Karpas-422 (cell line): ENCODE results near the gene CENPP. TPM values are rescaled to one million over a fixed set of nuclear protein-coding genes. Genes with fewer than 3 reads are reported as not detected.

Experiments
- DNase-seq: peaks from one replicate; pipeline ENCODE4 v3.0.0-alpha.2; 2015
- H2AFZ ChIP-seq: fragments of 200-600 bp; sonication (generic); 2 replicates; pipeline ENCODE4 v1.6.1; 2014; ENCODE audit warnings: antibody characterized with exemption, low read length, mixed read lengths
- H3K27ac ChIP-seq: fragments of 200-600 bp; sonication (generic); 2 replicates; pipeline ENCODE4 v1.5.1; 2014; ENCODE audit warnings: mild to moderate bottlenecking, low read length, moderate library complexity
- H3K27me3 ChIP-seq: fragments of 200-600 bp; sonication (generic); 2 replicates; pipeline ENCODE4 v1.6.1; 2014; ENCODE audit warnings: low read length, mixed read lengths
- H3K36me3 ChIP-seq: fragments of 200-600 bp; sonication (generic); 2 replicates; pipeline ENCODE4 v1.6.1; 2014; ENCODE audit warnings: low read length, mixed read lengths; ENCODE audit not compliant: insufficient read depth
- H3K4me1 ChIP-seq: fragments of 200-600 bp; sonication (generic); 2 replicates; pipeline ENCODE4 v1.6.1; 2014; ENCODE audit warnings: mild to moderate bottlenecking, low read length, mixed read lengths
- H3K4me2 ChIP-seq: fragments of 200-600 bp; sonication (generic); 2 replicates; pipeline ENCODE4 v1.6.1; 2014; ENCODE audit warnings: low read length, low read depth, mild to moderate bottlenecking; ENCODE audit not compliant: poor library complexity, severe bottlenecking
- H3K4me3 ChIP-seq: fragments of 200-600 bp; sonication (generic); 2 replicates; pipeline ENCODE4 v1.5.1; 2014; ENCODE audit warnings: mild to moderate bottlenecking, antibody characterized with exemption, low read length, mixed read lengths
- H3K79me2 ChIP-seq: fragments of 200-600 bp; sonication (generic); 2 replicates; pipeline ENCODE4 v1.6.1; 2014; ENCODE audit warnings: mild to moderate bottlenecking, low read length, mixed read lengths
- H3K9ac ChIP-seq: fragments of 200-600 bp; sonication (generic); 2 replicates; pipeline ENCODE4 v1.6.0; 2014; ENCODE audit warnings: low read length
- H3K9me2 ChIP-seq: fragments of 200-600 bp; sonication (generic), shearing (Covaris generic); replicated peaks from 2 replicates; pipeline ENCODE4 v1.6.0; 2014; ENCODE audit warnings: mild to moderate bottlenecking, low read length, moderate library complexity; ENCODE audit not compliant: insufficient read depth
- H3K9me3 ChIP-seq: fragments of 300-700, 200-600 bp; sonication (generic); 2 replicates; pipeline ENCODE4 v1.6.1; 2014; ENCODE audit warnings: low read length, mixed read lengths
- H4K20me1 ChIP-seq: fragments of 200-600 bp; sonication (generic); 2 replicates; pipeline ENCODE4 v1.6.1; 2014; ENCODE audit warnings: mild to moderate bottlenecking, antibody characterized with exemption, low read length, low read depth; ENCODE audit not compliant: insufficient read depth
- total RNA-seq: library from RNA; depleted of rRNA; stranded (reverse); fragments of >200 nt; shearing (Covaris generic); gene quantifications from 2 replicates; pipeline ENCODE4 v1.2.3, GENCODE V29; 2014; ENCODE audit warnings: low replicate concordance

The CENPP gene
- total RNA-seq, 1 experiment from 2014 or later = 12.6 TPM

- no peaks in the 10 kb centered on the region for H3K9me2 ChIP-seq
- peaks cover 22% of the 10 kb centered on the region for H3K36me3 ChIP-seq
- no peaks in the 10 kb centered on the region for H3K4me1 ChIP-seq
- H3K27me3 ChIP-seq = no peaks in the 10 kb centered on the region
- H3K4me3 ChIP-seq = no peak overlapping the region
- H3K9me3 ChIP-seq = no peaks in the 10 kb centered on the region
- no peak overlapping the region for H3K9ac ChIP-seq
- no peak overlapping the region for H2AFZ ChIP-seq
- H3K27ac ChIP-seq = no peak overlapping the region
- peaks cover 22% of the 10 kb centered on the region for H3K79me2 ChIP-seq
- peak; percentile 11 for DNase-seq
- H4K20me1 ChIP-seq = no peaks in the 10 kb centered on the region
- no peak overlapping the region for H3K4me2 ChIP-seq
Measured at GRCh38 chr9:92345582-92345981, 19.8 kb downstream of the CENPP start.

DNA sequence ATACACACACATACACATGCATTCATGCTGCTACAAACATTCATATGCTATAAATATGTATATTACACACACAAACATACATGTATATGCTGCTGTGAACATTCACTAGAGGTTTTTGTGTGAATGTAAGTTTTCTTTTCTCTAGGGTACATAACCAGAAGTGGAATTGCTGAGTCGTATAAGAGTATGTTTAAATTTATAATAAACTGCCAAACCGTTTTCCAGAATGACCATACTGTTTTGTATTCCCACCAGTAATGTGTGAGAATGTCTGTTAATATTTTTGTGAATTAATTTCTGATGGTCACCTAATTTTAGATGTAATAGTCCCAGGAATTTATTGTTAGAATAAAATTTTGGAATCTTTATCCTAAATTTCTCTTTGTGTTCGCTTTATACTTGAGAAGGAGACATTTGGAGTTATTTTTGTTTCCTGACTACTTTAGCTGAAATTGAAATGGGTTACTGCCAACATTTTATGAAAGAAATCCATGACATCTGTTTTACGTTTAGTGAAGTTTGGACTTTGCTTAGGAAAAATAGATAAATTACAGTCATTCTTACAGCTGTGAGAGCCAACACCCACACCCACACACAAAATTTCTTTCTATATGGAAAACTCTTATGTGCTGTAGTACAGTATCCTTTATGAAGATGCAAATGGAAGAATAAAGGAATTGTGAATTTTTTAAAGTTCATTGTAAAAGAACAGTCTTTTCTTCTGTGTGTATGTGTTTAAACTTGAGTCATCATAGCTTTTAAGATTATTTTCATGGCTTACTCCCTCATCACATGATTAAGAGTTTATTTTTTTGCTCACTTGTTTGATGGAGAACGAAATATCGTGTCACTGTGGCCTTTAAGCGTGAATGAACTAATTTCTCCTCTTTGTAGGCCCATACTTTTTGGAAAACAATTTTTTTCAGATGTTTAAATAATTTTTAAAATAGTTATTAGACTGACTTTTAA lies 24.3 kb downstream of the CENPP start:
- Histone ChIP-seq H3K36me3 (peaks cover 35% of the 10 kb centered on the region), H3K79me2 (peaks cover 13% of the 10 kb centered on the region)

DNA sequence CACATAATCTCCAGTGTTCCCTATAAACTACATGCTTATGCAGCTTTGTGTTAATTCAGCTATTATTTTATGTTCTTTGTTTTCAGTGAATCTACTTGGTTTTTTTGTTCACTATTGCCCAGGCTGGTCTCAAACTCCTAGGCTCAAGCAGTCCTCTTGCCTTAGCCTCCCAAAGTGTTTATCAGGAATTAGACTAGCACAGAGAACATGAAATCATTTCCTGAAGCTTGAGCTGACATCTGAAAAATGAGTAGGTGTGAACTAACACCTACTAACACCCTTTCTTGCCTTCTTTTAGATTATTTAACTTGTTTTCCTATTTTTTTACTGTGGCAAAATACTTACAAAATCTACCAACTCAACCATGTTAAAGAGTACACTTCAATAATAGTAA lies 25.0 kb downstream of the CENPP start:
- no peak for DNase-seq
- Histone ChIP-seq H4K20me1 (no peaks in the 10 kb centered on the region), H3K27me3 (no peaks in the 10 kb centered on the region), H3K9ac (no peak overlapping the region), H3K9me2 (no peaks in the 10 kb centered on the region), H3K4me1 (no peaks in the 10 kb centered on the region), H3K9me3 (no peaks in the 10 kb centered on the region), H3K4me3 (no peak overlapping the region), H3K27ac (no peak overlapping the region), H3K36me3 (peaks cover 35% of the 10 kb centered on the region), H2AFZ (no peak overlapping the region), H3K79me2 (peaks cover 13% of the 10 kb centered on the region), H3K4me2 (no peak overlapping the region)

More for the DNA sequence above, 24.3 kb downstream of the CENPP start:
- no peak overlapping the region for H3K27ac ChIP-seq
- H3K27me3 ChIP-seq = no peaks in the 10 kb centered on the region
- H3K4me1 ChIP-seq = no peaks in the 10 kb centered on the region
- no peak overlapping the region for H2AFZ ChIP-seq
- DNase-seq = no peak
- no peak overlapping the region for H3K4me3 ChIP-seq
- no peaks in the 10 kb centered on the region for H3K9me2 ChIP-seq
- no peak overlapping the region for H3K4me2 ChIP-seq
- H3K9me3 ChIP-seq = no peaks in the 10 kb centered on the region
- no peaks in the 10 kb centered on the region for H4K20me1 ChIP-seq
- H3K9ac ChIP-seq = no peak overlapping the region

GRCh38 chr9:92353051-92353450 lies 27.3 kb downstream of the CENPP start:
- Histone ChIP-seq H3K9ac (no peak overlapping the region), H4K20me1 (no peaks in the 10 kb centered on the region), H3K9me3 (no peaks in the 10 kb centered on the region; the same call in 1 of the 2 replicates), H3K27ac (no peak overlapping the region), H3K4me2 (no peak overlapping the region), H2AFZ (no peak overlapping the region), H3K36me3 (peaks cover 36% of the 10 kb centered on the region), H3K9me2 (no peaks in the 10 kb centered on the region), H3K27me3 (no peaks in the 10 kb centered on the region), H3K4me1 (no peaks in the 10 kb centered on the region), H3K79me2 (peaks cover 11% of the 10 kb centered on the region), H3K4me3 (no peak overlapping the region)
- no peak for DNase-seq

- Histone ChIP-seq H3K4me2 (no peak overlapping the region), H3K79me2 (peaks cover 25% of the 10 kb centered on the region), H4K20me1 (no peaks in the 10 kb centered on the region), H3K4me1 (no peaks in the 10 kb centered on the region), H2AFZ (no peak overlapping the region; the same call in 1 of the 2 replicates), H3K27me3 (no peaks in the 10 kb centered on the region), H3K9ac (no peak overlapping the region), H3K27ac (no peak overlapping the region), H3K4me3 (no peak overlapping the region), H3K9me3 (no peaks in the 10 kb centered on the region; the same call in 1 of the 2 replicates), H3K9me2 (no peaks in the 10 kb centered on the region), H3K36me3 (peaks cover 16% of the 10 kb centered on the region)
- no peak for DNase-seq
Measured at GRCh38 chr9:92359394-92359995, 33.7 kb downstream of the CENPP start.

GRCh38 chr9:92360083-92360482 lies 34.3 kb downstream of the CENPP start:
- Histone ChIP-seq H3K79me2 (peaks cover 28% of the 10 kb centered on the region), H3K9me3 (no peaks in the 10 kb centered on the region; the same call in 1 of the 2 replicates), H3K4me2 (no peak overlapping the region), H3K27ac (no peak overlapping the region), H3K27me3 (no peaks in the 10 kb centered on the region), H3K9me2 (no peaks in the 10 kb centered on the region), H4K20me1 (no peaks in the 10 kb centered on the region), H3K4me3 (no peak overlapping the region), H2AFZ (no peak overlapping the region), H3K36me3 (peaks cover 15% of the 10 kb centered on the region), H3K4me1 (no peaks in the 10 kb centered on the region), H3K9ac (no peak overlapping the region)
- no peak for DNase-seq

GRCh38 chr9:92369075-92369474 lies 43.3 kb downstream of the CENPP start:
- no peak for DNase-seq
- Histone ChIP-seq H2AFZ (no peak overlapping the region), H3K27me3 (no peaks in the 10 kb centered on the region), H3K27ac (no peak overlapping the region), H4K20me1 (no peaks in the 10 kb centered on the region), H3K36me3 (peaks cover 28% of the 10 kb centered on the region), H3K9ac (no peak overlapping the region), H3K4me3 (no peak overlapping the region), H3K79me2 (peaks cover 55% of the 10 kb centered on the region), H3K9me3 (peaks cover 16% of the 10 kb centered on the region), H3K4me1 (no peaks in the 10 kb centered on the region), H3K4me2 (no peak overlapping the region), H3K9me2 (no peaks in the 10 kb centered on the region)

DNA sequence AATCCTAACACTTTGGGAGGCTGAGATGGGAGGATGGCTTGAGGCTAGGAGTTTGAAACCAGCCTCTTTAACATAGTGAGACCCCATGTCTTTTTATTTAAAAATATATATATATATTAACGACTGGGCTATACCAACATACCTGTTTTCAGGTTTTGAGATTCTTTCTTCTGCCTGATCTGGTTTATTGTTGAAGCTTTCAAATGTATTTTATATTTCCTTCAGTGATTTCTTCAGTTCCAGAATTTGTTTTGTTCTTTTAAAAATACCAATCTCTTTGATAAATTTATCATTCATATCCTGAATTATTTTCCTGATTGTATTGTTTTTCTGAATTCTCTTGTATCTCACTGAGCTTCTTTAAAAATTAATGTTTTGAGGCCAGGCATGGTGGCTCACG lies 47.4 kb downstream of the CENPP start:
- no peaks in the 10 kb centered on the region for H3K27me3 ChIP-seq
- no peak for DNase-seq
- H3K27ac ChIP-seq = no peak overlapping the region
- no peaks in the 10 kb centered on the region for H3K9me2 ChIP-seq
- no peak overlapping the region for H2AFZ ChIP-seq
- H4K20me1 ChIP-seq = no peaks in the 10 kb centered on the region
- H3K9ac ChIP-seq = no peak overlapping the region
- no peak overlapping the region for H3K4me2 ChIP-seq
- H3K4me1 ChIP-seq = no peaks in the 10 kb centered on the region
- H3K4me3 ChIP-seq = no peak overlapping the region
- peaks cover 78% of the 10 kb centered on the region for H3K79me2 ChIP-seq
- H3K9me3 ChIP-seq = peaks cover 33% of the 10 kb centered on the region
- H3K36me3 ChIP-seq = peaks cover 30% of the 10 kb centered on the region
